CD14-positive monocyte (primary cell): Measurements from ENCODE around the gene ANO9. TPM values are rescaled to one million over a fixed set of nuclear protein-coding genes. Genes with fewer than 3 reads are reported as not detected.
A peak's percentile ranks its signal among the peaks of the same experiment; 100 is the strongest.

Experiments
- DNase-seq, 3 donors: peaks; one replicate each; pipeline ENCODE4 v3.0.0-alpha.2; 2011 to 2022
- H2AFZ ChIP-seq: 2 replicates; pipeline ENCODE4 v1.6.0; 2012; ENCODE audit warnings: mild to moderate bottlenecking, low read depth, low read length, inconsistent platforms; ENCODE audit not compliant: insufficient read depth, poor library complexity, severe bottlenecking
- H3K27ac ChIP-seq, 2 donors: 1 replicate in 1 of 2; 2 replicates in 1 of 2; pipeline ENCODE4 v1.5.1; 2012 to 2013; ENCODE audit warnings: low read length in 2 of 2, control low read depth in 1 of 2, inconsistent platforms in 1 of 2, low read depth in 1 of 2, mild to moderate bottlenecking in 1 of 2
- H3K27me3 ChIP-seq, 2 donors: one replicate each; pipeline versions ENCODE4 v1.6.0 to v1.6.1; 2011 to 2013; ENCODE audit warnings: low read length in 2 of 2; ENCODE audit not compliant: control insufficient read depth in 2 of 2, insufficient read depth in 2 of 2
- H3K36me3 ChIP-seq, 2 donors: replicated peaks in 1 of 2; 1 replicate in 1 of 2; 2 replicates in 1 of 2; pipeline versions ENCODE4 v1.5.1 to v1.6.1; 2012 to 2013; ENCODE audit warnings: low read length in 2 of 2, control low read depth in 1 of 2, inconsistent platforms in 1 of 2, mild to moderate bottlenecking in 1 of 2; ENCODE audit not compliant: insufficient read depth in 2 of 2, control insufficient read depth in 1 of 2
- H3K4me1 ChIP-seq, 2 donors: 1 replicate in 1 of 2; 2 replicates in 1 of 2; pipeline versions ENCODE4 v1.5.1 to v1.6.1; 2012 to 2013; ENCODE audit warnings: low read length in 2 of 2, control low read depth in 1 of 2, inconsistent platforms in 1 of 2, mild to moderate bottlenecking in 1 of 2, moderate library complexity in 1 of 2; ENCODE audit not compliant: insufficient read depth in 2 of 2, control insufficient read depth in 1 of 2
- H3K4me2 ChIP-seq: replicated peaks from 2 replicates; pipeline ENCODE3; 2012; ENCODE audit warnings: low read length, moderate library complexity, mild to moderate bottlenecking; ENCODE audit not compliant: poor library complexity, severe bottlenecking; ENCODE audit errors: extremely low read depth
- H3K4me3 ChIP-seq, 3 experiments: fragments of 200-600 bp in 1 of 3; sonication (generic) in 1 of 3; replicated peaks in 1 of 3; 1 replicate in 2 of 3; 2 replicates in 1 of 3; pipeline ENCODE4 v1.5.1; 2011 to 2013; ENCODE audit warnings: low read length in 3 of 3, mild to moderate bottlenecking in 3 of 3, control low read depth in 2 of 3, low read depth in 2 of 3, inconsistent platforms in 1 of 3, moderate library complexity in 1 of 3
- H3K79me2 ChIP-seq: 2 replicates; pipeline ENCODE4 v1.6.0; 2012; ENCODE audit warnings: mild to moderate bottlenecking, control low read depth, inconsistent platforms, low read length, moderate library complexity; ENCODE audit not compliant: insufficient read depth
- H3K9ac ChIP-seq: 2 replicates; pipeline ENCODE4 v1.6.0; 2017; ENCODE audit warnings: low read length, mild to moderate bottlenecking; ENCODE audit not compliant: insufficient read depth, poor library complexity, severe bottlenecking
- H3K9me3 ChIP-seq, 2 donors: replicated peaks in 1 of 2; 1 replicate in 1 of 2; 2 replicates in 1 of 2; pipeline versions ENCODE4 v1.5.1 to v1.6.1; 2012 to 2013; ENCODE audit warnings: low read length in 2 of 2, control low read depth in 1 of 2; ENCODE audit not compliant: control insufficient read depth in 1 of 2, insufficient read depth in 1 of 2
- H4K20me1 ChIP-seq: 2 replicates; pipeline ENCODE4 v1.6.0; 2012; ENCODE audit warnings: mild to moderate bottlenecking, low read length, control low read depth, moderate library complexity; ENCODE audit not compliant: insufficient read depth
- H3K27ac Mint-ChIP-seq, 7 donors: one replicate each; pipeline ENCODE4 v1.8.0; 2020; ENCODE audit warnings: mild to moderate bottlenecking in 7 of 7, mixed read lengths in 7 of 7, moderate library complexity in 6 of 7, inconsistent platforms in 2 of 7
- H3K27me3 Mint-ChIP-seq, 3 donors: one replicate each; pipeline ENCODE4 v1.8.0; 2021 to 2022; ENCODE audit warnings: low read depth in 3 of 3, mild to moderate bottlenecking in 3 of 3, mixed read lengths in 3 of 3, moderate library complexity in 3 of 3, inconsistent platforms in 1 of 3
- H3K36me3 Mint-ChIP-seq, 2 donors: one replicate each; pipeline ENCODE4 v1.8.0; 2020; ENCODE audit warnings: mixed read lengths in 2 of 2, inconsistent platforms in 1 of 2, mild to moderate bottlenecking in 1 of 2
- H3K4me1 Mint-ChIP-seq: one replicate; pipeline ENCODE4 v1.8.0; 2020; ENCODE audit warnings: mild to moderate bottlenecking, mixed read lengths
- H3K4me3 Mint-ChIP-seq, 2 donors: one replicate each; pipeline ENCODE4 v1.8.0; 2020; ENCODE audit warnings: mild to moderate bottlenecking in 2 of 2, mixed read lengths in 2 of 2, moderate library complexity in 1 of 2
- H3K9me3 Mint-ChIP-seq, 7 donors: one replicate each; pipeline ENCODE4 v1.8.0; 2020 to 2022; ENCODE audit warnings: mixed read lengths in 7 of 7, mild to moderate bottlenecking in 6 of 7, moderate library complexity in 6 of 7, inconsistent platforms in 2 of 7
- CTCF ChIP-seq: fragments of 200-600 bp; IDR thresholded peaks from one replicate; pipeline ENCODE4 v1.8.0; 2022; ENCODE audit warnings: antibody characterized with exemption, mild to moderate bottlenecking
- WGBS: methylation state at CpG from one replicate; pipeline ENCODE4 v1.1.5; 2013; ENCODE audit warnings: missing lambda C conversion rate; ENCODE audit not compliant: insufficient coverage; 5-methylcytosine and 5-hydroxymethylcytosine counted together
- intact Hi-C, 2 donors: fragments of 100-400 bp; cut with micrococcal nuclease; formaldehyde crosslinking; loops; one replicate each; pipeline versions ENCODE4 v1.15.0 to v1.15.1; 2023
- polyA plus RNA-seq, 3 donors: library from polyadenylated mRNA; depleted of rRNA in 1 of 3; unstranded in 2 of 3; stranded (reverse) in 1 of 3; fragments of 300-500 nt in 2 of 3; fragments of >200 nt in 1 of 3; fragmentation: Illumina TruSeq in 2 of 3; gene quantifications; 1 replicate in 2 of 3; 2 replicates in 1 of 3; pipeline ENCODE4 v1.2.3, GENCODE V29; 2012 to 2021

ANO9 gene
- polyA plus RNA-seq, 3 donors: 0.18 to 0.24 TPM; not detected in 1

- Mint-ChIP-seq H3K36me3 (no peaks in the 10 kb centered on the region), H3K9me3 (peaks cover 0 to 10% (median 7%) of the 10 kb centered on the region in 7 donors), H3K4me3 (peak overlapping the region in 1 of 2 donors; percentile 30), H3K4me1 (peaks cover 4% of the 10 kb centered on the region), H3K27ac (no peak overlapping the region), H3K27me3 (peaks cover 2 to 28% (median 28%) of the 10 kb centered on the region in 3 donors)
- no peak for TF ChIP-seq CTCF
- no peak overlapping the region for H3K9ac ChIP-seq
- no peak overlapping the region for H3K4me2 ChIP-seq
- H3K36me3 ChIP-seq: no peaks in the 10 kb centered on the region
- peaks cover 7 to 11% of the 10 kb centered on the region in 2 donors for H3K4me1 ChIP-seq
- peaks cover 0 to 6% of the 10 kb centered on the region in 2 donors for H3K27me3 ChIP-seq
- no peak overlapping the region for H3K27ac ChIP-seq
- 95% methylated on average over 15 of the region's 20 CpGs for WGBS
- intact Hi-C loops: no loop called here
- H3K9me3 ChIP-seq: peaks cover 7 to 13% of the 10 kb centered on the region in 2 donors
- peak in 1 of 3 donors; percentile 18 for DNase-seq
- H2AFZ ChIP-seq: no peak overlapping the region
- H4K20me1 ChIP-seq: no peaks in the 10 kb centered on the region
- no peaks in the 10 kb centered on the region for H3K79me2 ChIP-seq
- no peak overlapping the region for H3K4me3 ChIP-seq
These were observed 43.0 kb downstream of the ANO9 start for GRCh38 chr11:398826-399225.

- Mint-ChIP-seq H3K4me1 (peaks cover 4% of the 10 kb centered on the region), H3K36me3 (no peaks in the 10 kb centered on the region), H3K9me3 (peaks cover 0 to 10% (median 7%) of the 10 kb centered on the region in 7 donors), H3K27me3 (peaks cover 2 to 28% (median 21%) of the 10 kb centered on the region in 3 donors), H3K27ac (peak overlapping the region in 1 of 7 donors; percentile 43), H3K4me3 (peak overlapping the region in 1 of 2 donors; percentile 35)
- Histone ChIP-seq H3K79me2 (no peaks in the 10 kb centered on the region), H3K4me2 (peak overlapping the region; percentile 70), H3K27ac (no peak overlapping the region), H4K20me1 (no peaks in the 10 kb centered on the region), H2AFZ (peak overlapping the region; percentile 65), H3K9ac (no peak overlapping the region), H3K9me3 (peaks cover 7 to 13% of the 10 kb centered on the region in 2 donors), H3K27me3 (peaks cover 0 to 6% of the 10 kb centered on the region in 2 donors), H3K36me3 (no peaks in the 10 kb centered on the region), H3K4me3 (peak overlapping the region in 2 of 3 experiments; percentile 11 to 53), H3K4me1 (peaks cover 7 to 11% of the 10 kb centered on the region in 2 donors)
- TF ChIP-seq CTCF: peak; percentile 32
- WGBS: 50% methylated on average over 43 of the region's 43 CpGs
- DNase-seq: peak; percentile 46 to 56 (median 53)
- intact Hi-C loops: no loop called here
These were observed 44.8 kb downstream of the ANO9 start for GRCh38 chr11:396948-397548.
